C4-2B (cell line): ENCODE data around the gene DGKE.

ENCODE experiments used
- CTCF ChIP-seq: fragments of 450-650 bp; conservative IDR thresholded peaks from 2 replicates; pipeline ENCODE4 v1.5.1; 2017; ENCODE audit warnings: mild to moderate bottlenecking
- ZFX ChIP-seq: fragments of 450-650 bp; IDR thresholded peaks from 2 replicates; pipeline ENCODE4 v1.6.1; 2017

GRCh38 chr17:56795221-56795865 lies 38.6 kb upstream of the DGKE start:
- TF ChIP-seq CTCF (no peak), ZFX (no peak)
